Osteoblast (primary cell): ENCODE data around the gene EPHA7. TPM values are rescaled to one million over a fixed set of nuclear protein-coding genes. Genes with fewer than 3 reads are reported as not detected.

ENCODE experiments used
- DNase-seq: peaks from one replicate; pipeline ENCODE4 v3.0.0; 2011; ENCODE audit warnings: low spot score, mixed read lengths; ENCODE audit not compliant: insufficient read length; ENCODE audit errors: missing footprints
- H2AFZ ChIP-seq: 2 replicates; pipeline ENCODE4 v1.6.0; 2011; ENCODE audit warnings: mild to moderate bottlenecking, low read length
- H3K27ac ChIP-seq: 2 replicates; pipeline ENCODE4 v1.5.1; 2011; ENCODE audit warnings: mild to moderate bottlenecking, low read depth, low read length, moderate library complexity
- H3K27me3 ChIP-seq: 2 replicates; pipeline ENCODE4 v1.6.0; 2012; ENCODE audit warnings: mild to moderate bottlenecking, control low read depth, inconsistent platforms, low read length, moderate library complexity; ENCODE audit not compliant: insufficient read depth
- H3K36me3 ChIP-seq: 2 replicates; pipeline ENCODE4 v1.5.1; 2011; ENCODE audit warnings: mild to moderate bottlenecking, low read length, control low read depth, moderate library complexity; ENCODE audit not compliant: insufficient read depth
- H3K4me1 ChIP-seq: 2 replicates; pipeline ENCODE4 v1.5.1; 2011; ENCODE audit warnings: mild to moderate bottlenecking, low read length, control low read depth, moderate library complexity; ENCODE audit not compliant: insufficient read depth
- H3K4me2 ChIP-seq: 2 replicates; pipeline ENCODE4 v1.6.0; 2011; ENCODE audit warnings: mild to moderate bottlenecking, low read length; ENCODE audit not compliant: insufficient read depth
- H3K4me3 ChIP-seq: fragments of 200-600 bp; sonication (generic); 3 replicates; pipeline ENCODE4 v1.5.1; 2012; ENCODE audit warnings: mild to moderate bottlenecking, low read length, inconsistent platforms; ENCODE audit not compliant: insufficient read depth
- H3K79me2 ChIP-seq: 2 replicates; pipeline ENCODE4 v1.6.0; 2012; ENCODE audit warnings: mild to moderate bottlenecking, low read length, control low read depth, inconsistent platforms; ENCODE audit not compliant: insufficient read depth
- H3K9me3 ChIP-seq: 2 replicates; pipeline ENCODE4 v1.5.1; 2011; ENCODE audit warnings: low read depth, low read length, control low read depth
- H4K20me1 ChIP-seq: 2 replicates; pipeline ENCODE4 v1.6.0; 2012; ENCODE audit warnings: mild to moderate bottlenecking, low read length, control low read depth; ENCODE audit not compliant: insufficient read depth
- CTCF ChIP-seq: IDR thresholded peaks from 2 replicates; pipeline ENCODE4 v1.5.1; 2011; ENCODE audit warnings: mild to moderate bottlenecking, low read depth, low read length, moderate library complexity; ENCODE audit errors: extremely low read depth
- total RNA-seq: library from RNA; depleted of rRNA; stranded (reverse); fragments of >200 nt; gene quantifications from 2 replicates; pipeline ENCODE4 v1.2.3, GENCODE V29; 2012

Gene EPHA7
- total RNA-seq, 1 donor: not detected

GRCh38 chr6:93417421-93418013 lies 1.8 kb downstream of the EPHA7 start:
- peak overlapping the region; percentile 87 for H3K4me2 ChIP-seq
- TF ChIP-seq CTCF: no peak
- no peak overlapping the region for H3K4me3 ChIP-seq
- no peak overlapping the region for H3K27ac ChIP-seq
- peak; percentile 89 for DNase-seq
- H3K9me3 ChIP-seq: no peaks in the 10 kb centered on the region
- H2AFZ ChIP-seq: no peak overlapping the region
- H3K79me2 ChIP-seq: no peaks in the 10 kb centered on the region
- peaks cover 4% of the 10 kb centered on the region for H3K4me1 ChIP-seq
- H4K20me1 ChIP-seq: no peaks in the 10 kb centered on the region
- H3K27me3 ChIP-seq: peaks cover 38% of the 10 kb centered on the region
- H3K36me3 ChIP-seq: no peaks in the 10 kb centered on the region

DNA sequence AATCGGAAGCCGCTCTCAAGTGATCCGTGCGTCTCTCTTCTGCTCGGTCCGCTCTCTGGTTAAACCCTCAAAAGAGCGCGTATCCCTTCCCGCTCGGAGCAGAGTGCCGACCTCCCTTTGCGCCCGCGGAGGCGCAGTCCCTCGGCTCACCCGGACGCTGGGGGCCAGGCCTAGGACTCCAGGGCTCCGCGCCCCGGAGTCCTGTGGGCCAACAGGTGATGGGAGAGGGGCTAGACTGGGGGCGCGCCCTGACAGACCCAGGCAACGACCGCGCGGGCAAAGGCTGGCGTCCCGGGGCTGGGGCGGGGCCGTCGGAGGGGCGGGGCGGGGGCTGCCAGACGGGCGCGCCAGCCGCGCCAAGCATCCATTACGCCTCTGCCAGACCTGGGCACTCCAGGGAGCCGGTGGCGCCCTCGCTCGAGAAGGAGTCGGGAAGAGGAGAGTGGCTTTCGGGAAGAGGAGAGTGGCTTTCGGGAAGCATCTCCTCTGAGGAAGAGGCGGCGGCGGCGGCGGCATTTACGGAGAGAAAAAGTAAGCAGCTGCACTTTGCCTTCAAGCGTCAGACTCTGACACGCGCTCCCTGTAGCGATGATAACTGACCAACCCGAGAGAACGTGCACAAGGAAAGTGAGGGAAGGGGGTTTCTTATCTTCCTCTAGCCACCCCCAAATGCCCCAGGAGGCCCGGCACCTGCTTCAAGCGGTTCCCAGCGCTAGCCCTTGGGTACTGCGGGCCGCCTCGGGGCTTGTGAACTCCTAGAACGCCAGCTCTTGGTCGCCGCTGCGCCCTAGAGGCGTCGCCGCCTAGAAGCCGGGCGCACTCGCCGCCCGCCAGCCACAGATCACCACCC lies 2.6 kb downstream of the EPHA7 start:
- Histone ChIP-seq H3K4me3 (no peak overlapping the region), H4K20me1 (no peaks in the 10 kb centered on the region), H3K4me2 (no peak overlapping the region), H3K9me3 (no peaks in the 10 kb centered on the region), H3K27ac (no peak overlapping the region), H2AFZ (no peak overlapping the region), H3K27me3 (peaks cover 38% of the 10 kb centered on the region), H3K36me3 (no peaks in the 10 kb centered on the region), H3K79me2 (no peaks in the 10 kb centered on the region), H3K4me1 (peaks cover 4% of the 10 kb centered on the region)
- no peak for TF ChIP-seq CTCF
- peak; percentile 75 for DNase-seq

DNA sequence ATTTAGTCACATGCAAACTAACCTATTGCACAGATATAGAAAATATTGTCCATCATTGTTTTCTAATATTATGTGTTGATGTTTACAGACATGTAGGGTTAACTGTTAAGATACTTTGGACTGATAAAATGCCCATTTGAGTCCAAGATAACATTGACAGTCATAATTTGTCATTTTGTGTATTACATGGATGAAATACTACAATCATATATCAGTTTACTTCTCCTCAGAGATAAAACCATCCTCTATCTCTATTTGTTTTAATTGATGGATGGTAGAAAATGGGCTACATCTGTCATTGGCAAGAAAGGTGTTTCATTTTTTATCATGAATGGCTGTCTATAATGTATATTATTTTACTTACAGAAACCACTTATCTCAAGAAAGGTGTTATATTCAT lies 6.2 kb downstream of the EPHA7 start:
- H3K4me3 ChIP-seq: no peak overlapping the region

More for the DNA sequence above, 6.2 kb downstream of the EPHA7 start:
- Histone ChIP-seq H3K79me2 (no peaks in the 10 kb centered on the region), H2AFZ (no peak overlapping the region), H3K9me3 (no peaks in the 10 kb centered on the region), H3K27me3 (peaks cover 20% of the 10 kb centered on the region), H3K36me3 (no peaks in the 10 kb centered on the region), H3K4me1 (no peaks in the 10 kb centered on the region), H3K27ac (no peak overlapping the region), H4K20me1 (no peaks in the 10 kb centered on the region), H3K4me2 (no peak overlapping the region)
- no peak for TF ChIP-seq CTCF
- DNase-seq: no peak
